PC-3 (cell line): ENCODE measurements around the gene CRIP2.

Experiments
- CTCF ChIP-seq: fragments of 300-600 bp; sonication (generic); conservative IDR thresholded peaks from 2 replicates; pipeline ENCODE4 v1.5.1; 2017; ENCODE audit warnings: antibody characterized with exemption, low read depth, mild to moderate bottlenecking, low read length
- EZH2 ChIP-seq: fragments of 300-600 bp; sonication (generic); IDR thresholded peaks from one replicate; pipeline ENCODE4 v1.6.1; 2017; ENCODE audit warnings: antibody characterized with exemption, mild to moderate bottlenecking, low read length; ENCODE audit not compliant: unreplicated experiment

DNA sequence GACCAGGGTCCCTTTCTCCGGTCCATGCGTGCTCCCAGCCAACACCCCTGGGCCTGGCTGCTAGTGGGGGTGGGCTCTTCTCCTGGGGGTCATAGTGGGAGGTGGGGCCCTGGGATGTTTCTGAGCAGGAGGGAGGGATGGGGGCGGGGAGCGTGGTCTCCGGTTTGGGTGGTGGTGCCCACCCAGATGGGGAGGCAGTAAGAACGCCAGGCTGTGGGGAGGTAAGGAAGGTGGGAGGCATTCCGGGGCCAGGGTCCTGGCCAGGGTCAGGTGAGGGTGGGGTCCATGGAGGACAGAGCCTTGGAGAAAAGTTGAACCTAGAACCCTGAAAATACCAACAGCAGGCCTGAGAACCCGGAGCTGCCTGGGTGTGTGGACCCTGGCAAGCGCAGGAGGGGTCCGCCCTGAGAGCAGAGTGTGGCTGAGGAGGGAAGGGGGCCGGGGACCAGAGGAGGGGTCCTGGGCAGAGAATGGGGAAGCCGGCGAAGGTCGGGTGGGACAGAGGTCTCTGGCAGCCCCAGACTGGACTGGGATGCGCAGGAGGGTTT, 5.7 kb downstream of the CRIP2 start:
- TF ChIP-seq CTCF: no peak
- TF ChIP-seq EZH2: no peak
